Fibroblast of lung (primary cell): ENCODE measurements around the gene ZPR1. TPM values are rescaled to one million over a fixed set of nuclear protein-coding genes. Genes with fewer than 3 reads are reported as not detected.

Experiments
- DNase-seq, 2 donors: peaks; one replicate each; pipeline versions ENCODE4 v3.0.0 to v3.0.0-alpha.2; 2010; ENCODE audit warnings: low read depth in 2 of 2
- H2AFZ ChIP-seq: 2 replicates; pipeline ENCODE4 v1.5.1; 2012; ENCODE audit warnings: low read length, control low read depth, inconsistent platforms
- H3K27ac ChIP-seq: 2 replicates; pipeline ENCODE4 v1.5.1; 2011; ENCODE audit warnings: low read length, control low read depth; ENCODE audit not compliant: insufficient read depth
- H3K27me3 ChIP-seq: 2 replicates; pipeline ENCODE4 v1.5.1; 2011; ENCODE audit warnings: mild to moderate bottlenecking, low read length; ENCODE audit not compliant: control insufficient read depth, insufficient read depth
- H3K36me3 ChIP-seq: 2 replicates; pipeline ENCODE4 v1.5.1; 2011; ENCODE audit warnings: low read length; ENCODE audit not compliant: control insufficient read depth, insufficient read depth
- H3K4me1 ChIP-seq: 2 replicates; pipeline ENCODE4 v1.5.1; 2011; ENCODE audit warnings: low read length; ENCODE audit not compliant: control insufficient read depth, insufficient read depth; ENCODE audit errors: extremely low read depth
- H3K4me2 ChIP-seq: 2 replicates; pipeline ENCODE4 v1.5.1; 2011; ENCODE audit warnings: low read length, control low read depth; ENCODE audit not compliant: insufficient read depth; ENCODE audit errors: extremely low read depth
- H3K4me3 ChIP-seq, 4 experiments: fragments of 200-600 bp in 1 of 4; sonication (generic) in 1 of 4; replicated peaks in 1 of 4; 2 replicates each; pipeline ENCODE4 v1.5.1; 2011 to 2016; ENCODE audit warnings: low read length in 4 of 4, low read depth in 3 of 4, mild to moderate bottlenecking in 3 of 4, control low read depth in 2 of 4, inconsistent platforms in 1 of 4, mixed read lengths in 1 of 4; ENCODE audit not compliant: insufficient read depth in 1 of 4; ENCODE audit errors: control extremely low read depth in 1 of 4
- H3K79me2 ChIP-seq: 2 replicates; pipeline ENCODE4 v1.5.1; 2012; ENCODE audit warnings: mild to moderate bottlenecking, low read length, inconsistent platforms; ENCODE audit not compliant: control insufficient read depth, insufficient read depth
- H3K9ac ChIP-seq: 2 replicates; pipeline ENCODE4 v1.5.1; 2011; ENCODE audit warnings: mild to moderate bottlenecking, low read length, control low read depth; ENCODE audit not compliant: insufficient read depth
- H3K9me3 ChIP-seq: 2 replicates; pipeline ENCODE4 v1.5.1; 2012; ENCODE audit warnings: low read depth, low read length; ENCODE audit not compliant: control insufficient read depth, insufficient read depth
- H4K20me1 ChIP-seq: 2 replicates; pipeline ENCODE4 v1.5.1; 2011; ENCODE audit warnings: low read length; ENCODE audit not compliant: control insufficient read depth, insufficient read depth; ENCODE audit errors: extremely low read depth
- EZH2 ChIP-seq: IDR thresholded peaks from 2 replicates; pipeline ENCODE4 v1.5.1; 2012; ENCODE audit warnings: low read length, control low read depth, mild to moderate bottlenecking; ENCODE audit errors: missing control alignments
- polyA plus RNA-seq, 2 donors: library from polyadenylated mRNA; depleted of rRNA in 1 of 2; stranded (reverse) in 1 of 2; unstranded in 1 of 2; fragments of >200 nt; gene quantifications; 2 replicates each; pipeline ENCODE4 v1.2.1, GENCODE V29; 2011 to 2012; ENCODE audit warnings: missing spikeins in 1 of 2
- total RNA-seq: library from RNA; depleted of rRNA; stranded (reverse); fragments of >200 nt; gene quantifications from 2 replicates; pipeline ENCODE4 v1.2.1, GENCODE V29; 2014
- TF ChIP-seq, protein P1 (sequence below), 2 donors: IDR thresholded peaks in 1 of 2; conservative IDR thresholded peaks in 1 of 2; 1 replicate in 1 of 2; 2 replicates in 1 of 2; pipeline ENCODE4 v1.5.1; 2011 to 2012; ENCODE audit warnings: low read length in 2 of 2, control low read depth in 1 of 2, inconsistent platforms in 1 of 2, low read depth in 1 of 2, mild to moderate bottlenecking in 1 of 2

ZPR1 gene
- total and polyA plus RNA-seq, 2 donors (not counting 1 experiment from before 2014, with no cell fraction given) = 28.4 to 56.4 TPM

DNA sequence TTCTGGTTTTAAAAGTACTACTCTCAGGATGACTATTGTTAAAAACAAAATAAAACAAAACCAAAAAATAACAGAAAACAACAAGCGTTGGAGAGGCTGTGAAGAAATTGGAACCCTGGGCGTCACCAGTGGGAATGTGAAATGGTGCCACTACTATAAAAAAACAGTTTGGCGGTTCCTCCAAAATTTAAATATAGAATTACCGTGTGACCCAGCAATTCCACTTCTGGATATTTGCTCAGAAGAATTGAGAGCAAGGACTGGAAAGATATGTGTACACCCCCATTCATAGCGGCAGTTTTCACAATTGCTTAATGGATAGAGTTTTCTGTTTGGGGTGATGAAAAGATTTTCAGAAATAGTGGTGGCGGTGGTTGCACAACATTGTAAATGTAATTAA is 26.7 kb upstream of the ZPR1 start:
- H3K4me1 ChIP-seq = no peaks in the 10 kb centered on the region
- H2AFZ ChIP-seq = no peak overlapping the region
- DNase-seq = no peak
- H3K9me3 ChIP-seq = no peaks in the 10 kb centered on the region
- H4K20me1 ChIP-seq = no peaks in the 10 kb centered on the region
- H3K27me3 ChIP-seq = peaks cover 4% of the 10 kb centered on the region
- no peaks in the 10 kb centered on the region for H3K36me3 ChIP-seq
- no peak overlapping the region for H3K9ac ChIP-seq
- H3K4me2 ChIP-seq = no peak overlapping the region
- no peak overlapping the region for H3K27ac ChIP-seq
- no peak for TF ChIP-seq EZH2
- TF ChIP-seq, protein P1, sequence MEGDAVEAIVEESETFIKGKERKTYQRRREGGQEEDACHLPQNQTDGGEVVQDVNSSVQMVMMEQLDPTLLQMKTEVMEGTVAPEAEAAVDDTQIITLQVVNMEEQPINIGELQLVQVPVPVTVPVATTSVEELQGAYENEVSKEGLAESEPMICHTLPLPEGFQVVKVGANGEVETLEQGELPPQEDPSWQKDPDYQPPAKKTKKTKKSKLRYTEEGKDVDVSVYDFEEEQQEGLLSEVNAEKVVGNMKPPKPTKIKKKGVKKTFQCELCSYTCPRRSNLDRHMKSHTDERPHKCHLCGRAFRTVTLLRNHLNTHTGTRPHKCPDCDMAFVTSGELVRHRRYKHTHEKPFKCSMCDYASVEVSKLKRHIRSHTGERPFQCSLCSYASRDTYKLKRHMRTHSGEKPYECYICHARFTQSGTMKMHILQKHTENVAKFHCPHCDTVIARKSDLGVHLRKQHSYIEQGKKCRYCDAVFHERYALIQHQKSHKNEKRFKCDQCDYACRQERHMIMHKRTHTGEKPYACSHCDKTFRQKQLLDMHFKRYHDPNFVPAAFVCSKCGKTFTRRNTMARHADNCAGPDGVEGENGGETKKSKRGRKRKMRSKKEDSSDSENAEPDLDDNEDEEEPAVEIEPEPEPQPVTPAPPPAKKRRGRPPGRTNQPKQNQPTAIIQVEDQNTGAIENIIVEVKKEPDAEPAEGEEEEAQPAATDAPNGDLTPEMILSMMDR (conservative IDR thresholded peaks at IDR 0.05 in 1 of 2, IDR thresholded peaks at IDR 0.05 in 1 of 2; ENCODE audit: low read depth in 1 of 2, low read length in 2 of 2) = no peak
- H3K4me3 ChIP-seq = no peak overlapping the region
- no peaks in the 10 kb centered on the region for H3K79me2 ChIP-seq

DNA sequence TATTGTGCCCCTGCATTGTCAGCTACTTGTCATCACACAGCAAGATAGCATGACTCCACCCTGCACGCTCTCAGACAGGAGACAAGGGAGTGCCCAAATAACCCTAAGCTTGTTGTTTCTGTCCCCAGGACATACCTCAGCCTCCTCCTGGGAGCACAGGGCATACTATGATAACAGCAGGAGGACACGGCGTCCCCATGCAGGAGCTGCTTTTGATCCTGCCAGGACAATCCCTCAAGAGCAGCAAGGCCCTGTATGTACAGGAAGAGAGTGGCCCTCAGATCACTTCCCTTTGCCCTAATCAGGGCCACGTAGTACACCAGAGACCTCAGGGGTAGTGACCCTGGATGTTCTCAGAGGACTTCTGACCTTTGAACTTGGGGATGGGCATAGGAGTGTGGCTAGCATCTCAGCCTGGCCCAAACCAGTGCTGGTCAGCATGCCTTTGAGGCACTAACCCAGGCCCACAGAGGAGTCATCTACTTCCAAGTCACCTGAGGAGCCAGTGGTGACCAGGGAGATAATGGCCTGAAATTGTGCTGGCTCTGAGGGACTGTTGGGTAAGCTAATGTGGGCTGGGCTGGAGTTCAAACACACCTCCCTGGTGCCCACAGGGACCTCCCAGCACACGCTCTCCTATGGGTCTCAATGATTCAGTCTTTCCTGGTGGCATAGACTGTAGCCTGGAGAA is 26.1 kb upstream of the ZPR1 start:
- no peaks in the 10 kb centered on the region for H3K36me3 ChIP-seq
- H4K20me1 ChIP-seq = no peaks in the 10 kb centered on the region
- no peak overlapping the region for H3K4me2 ChIP-seq
- no peak overlapping the region for H2AFZ ChIP-seq
- no peaks in the 10 kb centered on the region for H3K9me3 ChIP-seq
- DNase-seq = no peak
- no peak overlapping the region for H3K9ac ChIP-seq
- no peaks in the 10 kb centered on the region for H3K4me1 ChIP-seq
- no peaks in the 10 kb centered on the region for H3K79me2 ChIP-seq
- TF ChIP-seq, protein P1 (conservative IDR thresholded peaks at IDR 0.05 in 1 of 2, IDR thresholded peaks at IDR 0.05 in 1 of 2; ENCODE audit: low read depth in 1 of 2, low read length in 2 of 2) = no peak
- TF ChIP-seq EZH2 = no peak
- H3K4me3 ChIP-seq = no peak overlapping the region
- no peak overlapping the region for H3K27ac ChIP-seq
- H3K27me3 ChIP-seq = peaks cover 4% of the 10 kb centered on the region

DNA sequence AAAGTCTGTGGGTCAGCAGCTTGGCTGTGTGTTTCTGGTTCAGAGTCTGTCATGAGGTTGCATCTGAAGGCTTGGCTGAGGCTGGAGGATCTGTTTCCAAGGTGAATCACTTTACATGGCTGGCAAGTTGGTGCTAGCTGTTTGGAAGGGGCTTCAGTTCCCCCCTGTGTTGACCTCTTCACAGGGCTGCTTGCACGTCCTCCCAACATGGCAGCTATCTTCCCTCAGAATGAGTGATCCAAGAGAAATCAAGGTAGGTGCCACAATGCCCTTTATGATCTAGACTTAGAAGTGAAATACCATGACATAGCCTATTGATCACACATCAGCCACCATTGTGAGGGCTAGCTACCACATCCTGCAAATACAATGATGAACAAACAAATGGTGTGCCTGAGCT is 25.3 kb upstream of the ZPR1 start:
- no peaks in the 10 kb centered on the region for H3K36me3 ChIP-seq
- H3K4me2 ChIP-seq = no peak overlapping the region
- H3K9me3 ChIP-seq = no peaks in the 10 kb centered on the region
- H3K27ac ChIP-seq = no peak overlapping the region
- DNase-seq = no peak
- TF ChIP-seq EZH2 = no peak
- TF ChIP-seq, protein P1 (conservative IDR thresholded peaks at IDR 0.05 in 1 of 2, IDR thresholded peaks at IDR 0.05 in 1 of 2; ENCODE audit: low read depth in 1 of 2, low read length in 2 of 2) = no peak
- no peak overlapping the region for H3K4me3 ChIP-seq
- peaks cover 4% of the 10 kb centered on the region for H3K27me3 ChIP-seq
- H3K9ac ChIP-seq = no peak overlapping the region
- H4K20me1 ChIP-seq = no peaks in the 10 kb centered on the region
- no peaks in the 10 kb centered on the region for H3K4me1 ChIP-seq
- no peaks in the 10 kb centered on the region for H3K79me2 ChIP-seq
- no peak overlapping the region for H2AFZ ChIP-seq
